Nephron (organoid): ENCODE data around the gene CD226.

Experiments
- H3K27ac Mint-ChIP-seq, 3 experiments: 2 replicates each; pipeline ENCODE4 v1.8.0; 2020; ENCODE audit warnings: mixed read lengths in 3 of 3, mild to moderate bottlenecking in 2 of 3, moderate library complexity in 1 of 3
- H3K27me3 Mint-ChIP-seq: 2 replicates; pipeline ENCODE4 v1.8.0; 2021; ENCODE audit warnings: low read depth, mild to moderate bottlenecking, moderate library complexity, mixed read lengths
- H3K36me3 Mint-ChIP-seq: 2 replicates; pipeline ENCODE4 v1.8.0; 2020; ENCODE audit warnings: low read depth, mixed read lengths
- H3K4me1 Mint-ChIP-seq: 2 replicates; pipeline ENCODE4 v1.8.0; 2020; ENCODE audit warnings: mixed read lengths
- H3K4me3 Mint-ChIP-seq, 3 experiments: 2 replicates each; pipeline ENCODE4 v1.8.0; 2020; ENCODE audit warnings: mild to moderate bottlenecking in 3 of 3, mixed read lengths in 3 of 3, moderate library complexity in 2 of 3
- H3K9me3 Mint-ChIP-seq: 2 replicates; pipeline ENCODE4 v1.8.0; 2020; ENCODE audit warnings: mixed read lengths
- CTCF ChIP-seq, 3 experiments: fragments of 200-600 bp; sonication (generic); IDR thresholded peaks; one replicate each; pipeline ENCODE4 v1.5.0; 2021; ENCODE audit warnings: antibody characterized with exemption in 3 of 3; ENCODE audit not compliant: unreplicated experiment in 3 of 3

CD226 gene

GRCh38 chr18:69830189-69830588 is 117.5 kb downstream of the CD226 start:
- no peak overlapping the region for H3K27ac Mint-ChIP-seq
- no peak overlapping the region for H3K4me3 Mint-ChIP-seq
- H3K9me3 Mint-ChIP-seq, result peaks cover 5% of the 10 kb centered on the region
- no peaks in the 10 kb centered on the region for H3K27me3 Mint-ChIP-seq
- H3K36me3 Mint-ChIP-seq, result peaks cover 8% of the 10 kb centered on the region
- TF ChIP-seq CTCF (IDR thresholded peaks at IDR 0.05; ENCODE audit: unreplicated experiment in 3 of 3), result no peak
- no peaks in the 10 kb centered on the region for H3K4me1 Mint-ChIP-seq

DNA sequence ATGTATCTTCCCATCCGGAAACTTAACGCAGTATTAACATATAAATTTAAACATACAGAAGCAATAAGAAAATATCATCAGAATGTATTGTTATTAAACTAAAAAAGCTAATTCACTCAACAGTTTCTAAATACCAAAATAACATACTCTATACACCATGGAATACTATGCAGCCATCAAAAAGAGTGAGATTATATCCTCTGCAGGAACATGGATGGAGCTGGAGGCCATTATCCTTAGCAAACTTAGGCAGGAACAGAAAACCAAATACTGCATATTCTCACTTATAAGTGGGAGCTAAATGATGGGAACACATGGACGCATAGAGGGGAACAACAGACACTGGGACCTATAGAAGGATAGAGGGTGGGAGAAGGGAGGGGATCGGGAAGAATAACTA is 127.1 kb downstream of the CD226 start:
- TF ChIP-seq CTCF (IDR thresholded peaks at IDR 0.05; ENCODE audit: unreplicated experiment in 3 of 3), result no peak
- Mint-ChIP-seq H3K36me3 (peaks cover 30% of the 10 kb centered on the region), H3K4me1 (peaks cover 18% of the 10 kb centered on the region), H3K27me3 (no peaks in the 10 kb centered on the region), H3K9me3 (peaks cover 7% of the 10 kb centered on the region), H3K27ac (no peak overlapping the region), H3K4me3 (no peak overlapping the region)

DNA sequence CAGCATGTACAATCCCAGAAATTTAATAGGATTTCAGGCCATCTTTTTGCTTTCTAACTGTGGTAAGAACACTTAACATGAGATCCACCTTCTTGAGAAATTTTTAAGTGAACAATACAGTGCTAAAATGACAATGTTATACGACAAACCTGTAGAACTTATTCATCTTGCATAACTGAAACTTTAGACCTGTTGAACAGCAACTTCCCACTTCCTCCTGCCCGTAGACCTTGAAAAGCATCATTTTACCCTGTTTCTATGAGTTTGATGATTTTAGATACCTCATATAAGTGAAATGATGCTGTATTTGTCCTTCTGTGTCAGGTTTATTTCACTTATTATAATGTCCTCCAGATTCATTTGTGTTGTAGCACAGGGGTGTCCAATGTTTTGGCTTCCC is 128.2 kb downstream of the CD226 start:
- Mint-ChIP-seq H3K27me3 (no peaks in the 10 kb centered on the region), H3K36me3 (peaks cover 31% of the 10 kb centered on the region), H3K4me1 (peaks cover 24% of the 10 kb centered on the region), H3K9me3 (peaks cover 7% of the 10 kb centered on the region), H3K4me3 (no peak overlapping the region), H3K27ac (no peak overlapping the region)
- TF ChIP-seq CTCF (IDR thresholded peaks at IDR 0.05; ENCODE audit: unreplicated experiment in 3 of 3), result no peak

- no peak for TF ChIP-seq CTCF (IDR thresholded peaks at IDR 0.05; ENCODE audit: unreplicated experiment in 3 of 3)
- Mint-ChIP-seq H3K9me3 (peaks cover 10% of the 10 kb centered on the region), H3K36me3 (peaks cover 46% of the 10 kb centered on the region), H3K4me1 (peaks cover 24% of the 10 kb centered on the region), H3K4me3 (no peak overlapping the region), H3K27me3 (peaks cover 3% of the 10 kb centered on the region), H3K27ac (peak overlapping the region; percentile 63 to 82 (median 78))
Observed at GRCh38 chr18:69817335-69817940, 130.2 kb downstream of the CD226 start.

GRCh38 chr18:69814861-69815385 is 132.8 kb downstream of the CD226 start:
- peaks cover 13% of the 10 kb centered on the region for H3K9me3 Mint-ChIP-seq
- H3K4me1 Mint-ChIP-seq, result peaks cover 24% of the 10 kb centered on the region
- no peak overlapping the region for H3K27ac Mint-ChIP-seq
- TF ChIP-seq CTCF (IDR thresholded peaks at IDR 0.05; ENCODE audit: unreplicated experiment in 3 of 3), result no peak
- no peak overlapping the region for H3K4me3 Mint-ChIP-seq
- peaks cover 35% of the 10 kb centered on the region for H3K36me3 Mint-ChIP-seq
- H3K27me3 Mint-ChIP-seq, result peaks cover 3% of the 10 kb centered on the region

DNA sequence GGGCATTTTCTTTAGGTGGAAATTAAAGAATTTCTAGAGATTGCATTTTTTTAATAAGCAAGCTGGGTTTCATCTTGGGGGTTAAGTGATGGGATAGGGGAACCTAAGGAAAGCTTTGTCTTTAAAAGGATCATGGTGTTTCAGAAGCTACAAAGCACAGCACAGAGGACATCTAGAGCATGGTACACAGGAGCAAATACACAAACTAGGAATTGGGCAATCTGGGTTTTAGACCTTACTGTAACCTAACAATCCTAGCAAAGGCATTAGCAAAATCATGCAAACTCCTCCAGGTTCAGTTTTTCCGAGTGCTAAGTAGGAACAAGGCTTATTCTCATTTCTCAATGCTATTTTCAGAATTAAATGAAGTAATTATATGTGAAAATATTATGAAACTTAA is 134.1 kb downstream of the CD226 start:
- Mint-ChIP-seq H3K4me1 (peaks cover 24% of the 10 kb centered on the region), H3K9me3 (peaks cover 18% of the 10 kb centered on the region), H3K36me3 (peaks cover 31% of the 10 kb centered on the region), H3K27me3 (peaks cover 3% of the 10 kb centered on the region), H3K27ac (no peak overlapping the region), H3K4me3 (no peak overlapping the region)
- no peak for TF ChIP-seq CTCF (IDR thresholded peaks at IDR 0.05; ENCODE audit: unreplicated experiment in 3 of 3)
